Measurements from ENCODE around the gene TUBB4A.

- TF ChIP-seq ZNF134 (CRISPR knock-in tag; conservative IDR thresholded peaks at IDR 0.05) (no peak), SAFB2 (IDR thresholded peaks at IDR 0.05; ENCODE audit: borderline replicate concordance, low read depth, low read length, severe bottlenecking) (no peak), POLR2A (conservative IDR thresholded peaks at IDR 0.05) (no peak), ZNF277 (CRISPR knock-in tag; IDR thresholded peaks at IDR 0.05; ENCODE audit: borderline replicate concordance) (no peak), NKRF (IDR thresholded peaks at IDR 0.05; ENCODE audit: borderline replicate concordance) (no peak)
These were observed 29.8 kb upstream of the TUBB4A start for GRCh38 chr19:6531956-6532243.
